Small intestine (tissue), 7 donors: ENCODE results near the gene TLK2. TPM values are rescaled to one million over a fixed set of nuclear protein-coding genes. Genes with fewer than 3 reads are reported as not detected.
"Not testable (repeated sequence)": the region's sequence is repeated elsewhere in the genome, so short reads cannot be mapped to it uniquely, and the experiment has no call there.

Experiments
- DNase-seq, 2 donors: peaks; one replicate each; pipeline versions ENCODE4 v3.0.0 to v3.0.0-alpha.2; 2013
- FAIRE-seq: peaks from 2 replicates; lab custom pipeline; 2012; peaks lifted over from hg19 to GRCh38; lab: Jason Lieb, UNC
- H3K27ac ChIP-seq, 3 donors: one replicate each; pipeline ENCODE4 v1.5.1; 2013; ENCODE audit warnings: low read length in 2 of 3, mild to moderate bottlenecking in 2 of 3, control low read depth in 1 of 3, inconsistent platforms in 1 of 3, low read depth in 1 of 3, moderate library complexity in 1 of 3
- H3K27me3 ChIP-seq, 3 donors: one replicate each; pipeline ENCODE4 v1.6.1; 2013; ENCODE audit warnings: low read length in 3 of 3, inconsistent platforms in 1 of 3; ENCODE audit not compliant: control insufficient read depth in 3 of 3, insufficient read depth in 3 of 3
- H3K36me3 ChIP-seq, 3 donors: one replicate each; pipeline ENCODE4 v1.6.1; 2013; ENCODE audit warnings: low read length in 3 of 3, inconsistent platforms in 1 of 3, low read depth in 1 of 3, mild to moderate bottlenecking in 1 of 3, moderate library complexity in 1 of 3; ENCODE audit not compliant: control insufficient read depth in 3 of 3, insufficient read depth in 2 of 3
- H3K4me1 ChIP-seq, 3 donors: one replicate each; pipeline ENCODE4 v1.6.1; 2013; ENCODE audit warnings: low read length in 2 of 3, inconsistent platforms in 1 of 3, low read depth in 1 of 3, mild to moderate bottlenecking in 1 of 3, moderate library complexity in 1 of 3; ENCODE audit not compliant: control insufficient read depth in 3 of 3, insufficient read depth in 2 of 3
- H3K4me3 ChIP-seq, 3 donors: one replicate each; pipeline ENCODE4 v1.5.1; 2013; ENCODE audit warnings: low read length in 3 of 3, control low read depth in 1 of 3, inconsistent platforms in 1 of 3, low read depth in 1 of 3, mild to moderate bottlenecking in 1 of 3, moderate library complexity in 1 of 3
- H3K9me3 ChIP-seq, 2 donors: one replicate each; pipeline ENCODE4 v1.6.1; 2013; ENCODE audit warnings: low read depth in 1 of 2, low read length in 1 of 2; ENCODE audit not compliant: control insufficient read depth in 2 of 2, insufficient read depth in 1 of 2
- WGBS, 3 donors: extraction: QIAGEN DNeasy Blood & Tissue Kit; methylation state at CpG; one replicate each; pipeline ENCODE4 v1.1.7; 2013; 5-methylcytosine and 5-hydroxymethylcytosine counted together
- polyA plus RNA-seq, 4 donors: library from polyadenylated mRNA; stranded (reverse) in 3 of 4; unstranded in 1 of 4; fragments of 200-250 nt in 3 of 4; fragments of 120-200 nt in 1 of 4; gene quantifications; one replicate each; pipeline versions ENCODE4 v1.2.1 to v1.2.3, GENCODE V29; 2013
- donor health status: healthy with polysubstance abuse.
- donor health status: control.
- donor health status: control.
- donor health status: Bipolar disorder and iron deficiency.
- donor health status: healthy.

The TLK2 gene
- polyA plus RNA-seq, 4 donors, result 13.0 to 30.8 (median 16.2) TPM

DNA sequence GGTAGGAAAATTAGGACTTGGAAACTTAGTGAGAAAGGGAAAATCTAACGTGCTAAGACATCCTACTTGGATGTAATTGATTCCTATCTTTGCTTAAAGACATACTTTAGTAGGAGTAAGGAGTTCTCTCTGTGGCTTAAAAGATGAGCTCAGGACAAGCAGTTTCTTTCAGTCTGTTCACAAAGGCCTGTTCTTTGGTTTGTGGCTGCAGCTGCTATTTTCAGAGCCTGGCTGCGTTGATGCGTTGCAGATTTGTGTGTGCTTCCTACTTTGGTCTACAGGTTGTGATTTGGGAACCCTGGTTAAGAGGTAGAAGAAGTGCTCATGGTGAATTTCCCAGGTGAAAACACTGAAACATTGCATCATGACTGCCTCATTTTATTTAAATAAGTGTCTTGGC lies 24.5 kb upstream of the TLK2 start:
- not testable (repeated sequence) for H3K36me3 ChIP-seq, FAIRE-seq, H3K4me3 ChIP-seq, H3K27me3 ChIP-seq, DNase-seq, H3K4me1 ChIP-seq, H3K9me3 ChIP-seq
- peak overlapping the region in 1 of 3 donors; percentile 49 for H3K27ac ChIP-seq
- WGBS, 3 donors, result 66 to 82% (median 68%) methylated on average over 3 of the region's 3 CpGs

DNA sequence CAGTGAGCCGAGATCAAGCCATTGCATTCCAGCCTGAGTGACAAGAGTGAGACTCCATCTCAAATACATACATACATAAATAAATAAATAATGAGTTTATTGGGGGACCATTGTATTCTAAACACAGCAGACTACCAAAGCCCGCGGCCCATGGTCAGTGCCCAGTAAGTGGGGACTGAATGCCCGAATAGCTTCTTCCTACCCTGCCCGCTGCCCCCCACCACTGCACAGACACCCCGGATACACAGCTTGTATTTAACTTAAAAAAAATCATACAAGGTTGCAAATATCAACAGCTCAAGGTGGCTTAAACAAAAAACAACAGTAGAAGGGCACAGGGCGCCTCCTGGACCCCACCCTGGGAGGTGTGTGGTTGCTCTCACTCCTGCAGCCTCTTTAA lies 22.6 kb upstream of the TLK2 start:
- 85 to 94% (median 93%) methylated on average over 7 of the region's 7 CpGs for WGBS, 3 donors
- no peaks in the 10 kb centered on the region for H3K36me3 ChIP-seq
- H3K27ac ChIP-seq, result no peak overlapping the region
- no peak overlapping the region for H3K4me3 ChIP-seq
- H3K4me1 ChIP-seq, result no peaks in the 10 kb centered on the region
- DNase-seq (no peak), FAIRE-seq (no peak)
- no peaks in the 10 kb centered on the region for H3K9me3 ChIP-seq
- H3K27me3 ChIP-seq, result no peaks in the 10 kb centered on the region

DNA sequence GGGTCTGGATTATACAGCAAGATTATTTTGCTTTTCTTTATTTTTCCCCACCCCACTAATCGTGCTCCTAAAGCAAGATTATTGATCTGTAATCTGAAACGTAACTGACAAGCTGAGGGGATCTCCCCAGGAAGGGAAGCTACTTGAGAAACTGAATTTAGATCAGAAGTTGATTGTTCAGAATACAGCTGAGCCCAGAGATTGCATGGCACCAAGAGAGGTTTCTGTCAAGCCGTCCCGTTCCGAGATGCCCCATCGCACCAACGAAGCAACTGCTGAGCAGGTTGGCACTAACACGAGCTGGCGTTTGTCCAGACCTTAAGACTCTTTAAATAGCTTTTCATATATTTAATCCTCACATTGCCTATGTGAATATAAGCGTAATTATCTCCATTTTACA lies 20.1 kb upstream of the TLK2 start:
- not testable (repeated sequence) for H3K4me3 ChIP-seq, H3K9me3 ChIP-seq, H3K27ac ChIP-seq, FAIRE-seq, H3K4me1 ChIP-seq, H3K27me3 ChIP-seq, H3K36me3 ChIP-seq
- 32 to 70% (median 57%) methylated on average over 10 of the region's 10 CpGs for WGBS, 3 donors
- DNase-seq, result peak in 1 of 2 donors; percentile 20

DNA sequence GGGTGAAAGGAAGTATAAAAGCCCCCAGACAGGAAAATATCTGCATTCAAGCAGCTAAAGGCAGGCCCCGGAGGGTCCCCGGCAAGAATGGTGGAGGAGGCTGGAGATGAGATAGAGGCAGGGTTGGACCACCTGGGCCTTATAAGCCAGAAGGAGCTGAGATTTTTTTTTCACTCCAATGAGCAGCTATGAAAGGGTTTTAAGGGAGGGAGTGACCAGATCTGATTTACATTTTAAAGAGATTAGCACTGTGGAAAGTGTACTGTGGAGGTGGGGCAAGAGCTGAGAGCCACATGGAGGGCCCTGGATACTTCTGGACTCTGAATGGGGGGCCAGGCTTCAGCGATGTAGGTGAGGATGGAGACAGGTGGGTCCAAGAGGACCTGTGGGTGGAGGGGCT lies 14.2 kb upstream of the TLK2 start:
- WGBS, 3 donors, result 80 to 96% (median 84%) methylated on average over 3 of the region's 3 CpGs
- not testable (repeated sequence) for H3K9me3 ChIP-seq, H3K27ac ChIP-seq, H3K27me3 ChIP-seq, FAIRE-seq, DNase-seq, H3K4me1 ChIP-seq, H3K36me3 ChIP-seq, H3K4me3 ChIP-seq

DNA sequence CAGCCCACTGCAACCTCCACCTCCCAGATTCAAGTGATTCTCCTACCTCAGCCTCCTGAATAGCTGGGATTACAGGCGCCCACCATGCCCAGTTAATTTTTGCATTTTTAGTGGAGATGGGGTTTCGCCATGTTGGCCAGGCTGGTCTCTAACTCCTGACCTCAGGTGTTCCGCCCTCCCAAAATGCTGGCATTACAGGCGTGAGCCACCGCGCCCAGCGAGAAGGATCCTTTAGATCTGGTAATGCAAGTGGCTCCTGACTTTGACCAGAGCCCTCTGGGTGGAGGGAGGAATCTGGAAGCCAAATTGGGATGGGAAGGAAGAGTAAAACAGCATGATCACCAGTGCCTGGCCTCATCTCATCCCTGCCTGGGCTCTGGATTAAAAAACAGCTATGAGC lies 13.4 kb upstream of the TLK2 start:
- not testable (repeated sequence) for FAIRE-seq, H3K36me3 ChIP-seq, H3K4me1 ChIP-seq, H3K27me3 ChIP-seq, DNase-seq, H3K27ac ChIP-seq, H3K9me3 ChIP-seq, H3K4me3 ChIP-seq
- 95 to 97% (median 97%) methylated on average over 7 of the region's 7 CpGs for WGBS, 3 donors

DNA sequence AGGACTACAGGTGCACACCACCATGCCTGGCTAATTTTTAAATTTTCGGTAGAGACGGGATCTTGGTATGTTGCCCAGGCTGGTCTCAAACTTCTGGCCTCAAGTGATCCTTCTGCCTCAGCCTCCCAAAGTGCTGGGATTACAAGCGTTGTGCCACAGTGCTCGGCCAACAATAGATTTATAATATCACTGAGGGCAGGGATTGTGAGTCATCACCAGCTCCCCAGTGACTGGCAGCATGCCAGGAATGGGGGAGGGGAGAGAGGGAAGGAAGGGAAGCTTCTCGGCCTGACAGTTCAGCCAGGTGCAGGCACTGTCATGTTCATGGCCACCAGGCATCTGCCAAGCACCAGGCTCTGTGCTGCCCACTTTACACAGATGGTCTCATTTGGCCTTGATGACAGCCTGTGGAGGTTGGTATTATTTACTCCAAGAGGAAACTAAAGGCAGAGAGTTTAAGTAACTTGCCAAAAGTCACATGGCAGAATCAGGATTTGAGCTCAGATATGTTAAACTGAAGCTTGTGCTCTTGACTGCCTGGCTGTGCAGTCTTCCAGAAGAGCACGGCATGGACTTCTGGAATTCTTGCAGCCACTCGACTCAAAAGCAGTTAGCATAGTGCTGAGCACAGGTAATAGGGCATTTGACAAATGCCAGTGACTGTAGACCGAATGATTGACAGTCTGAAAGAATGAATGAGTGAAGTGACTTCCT lies 7.8 kb upstream of the TLK2 start:
- not testable (repeated sequence) for FAIRE-seq, H3K4me1 ChIP-seq, H3K36me3 ChIP-seq, H3K27me3 ChIP-seq, H3K4me3 ChIP-seq, H3K9me3 ChIP-seq
- peak; percentile 82 to 95 for DNase-seq
- H3K27ac ChIP-seq, result peak overlapping the region in 2 of 3 donors; percentile 10 to 24
- 11 to 35% (median 21%) methylated on average over 5 to 6 of the region's 8 CpGs for WGBS, 3 donors

DNA sequence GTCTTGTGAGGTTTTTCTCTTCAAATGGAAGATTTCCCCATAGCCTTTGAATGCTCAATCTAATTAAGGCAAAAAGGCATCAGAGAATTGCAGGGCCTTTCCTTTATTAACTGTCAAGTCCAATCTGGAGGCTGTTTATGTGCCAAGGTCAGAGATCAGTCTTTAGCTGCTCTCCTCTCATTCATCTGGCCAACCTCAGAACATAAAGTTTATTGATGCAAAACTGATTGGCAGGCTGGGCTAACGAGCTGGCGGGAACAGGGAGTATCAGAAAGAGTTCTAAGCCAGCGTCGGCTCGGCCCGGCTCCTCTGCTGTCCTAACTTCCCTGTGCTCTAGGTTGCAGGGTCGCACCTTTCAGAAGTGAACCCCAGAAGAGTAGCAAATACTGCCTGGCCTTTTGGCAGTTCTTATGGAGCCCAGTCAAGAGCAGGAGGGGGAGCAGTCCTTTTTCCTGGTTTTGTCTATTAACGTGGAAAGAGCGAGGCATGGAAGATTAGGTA lies 7.2 kb upstream of the TLK2 start:
- H3K9me3 ChIP-seq, H3K36me3 ChIP-seq, H3K27me3 ChIP-seq, H3K4me3 ChIP-seq, FAIRE-seq, H3K4me1 ChIP-seq: not testable (repeated sequence)
- 18 to 53% (median 46%) methylated on average over 7 to 9 of the region's 9 CpGs for WGBS, 3 donors
- peak; percentile 16 to 77 for DNase-seq
- peak overlapping the region in 2 of 3 donors; percentile 60 to 84 for H3K27ac ChIP-seq

DNA sequence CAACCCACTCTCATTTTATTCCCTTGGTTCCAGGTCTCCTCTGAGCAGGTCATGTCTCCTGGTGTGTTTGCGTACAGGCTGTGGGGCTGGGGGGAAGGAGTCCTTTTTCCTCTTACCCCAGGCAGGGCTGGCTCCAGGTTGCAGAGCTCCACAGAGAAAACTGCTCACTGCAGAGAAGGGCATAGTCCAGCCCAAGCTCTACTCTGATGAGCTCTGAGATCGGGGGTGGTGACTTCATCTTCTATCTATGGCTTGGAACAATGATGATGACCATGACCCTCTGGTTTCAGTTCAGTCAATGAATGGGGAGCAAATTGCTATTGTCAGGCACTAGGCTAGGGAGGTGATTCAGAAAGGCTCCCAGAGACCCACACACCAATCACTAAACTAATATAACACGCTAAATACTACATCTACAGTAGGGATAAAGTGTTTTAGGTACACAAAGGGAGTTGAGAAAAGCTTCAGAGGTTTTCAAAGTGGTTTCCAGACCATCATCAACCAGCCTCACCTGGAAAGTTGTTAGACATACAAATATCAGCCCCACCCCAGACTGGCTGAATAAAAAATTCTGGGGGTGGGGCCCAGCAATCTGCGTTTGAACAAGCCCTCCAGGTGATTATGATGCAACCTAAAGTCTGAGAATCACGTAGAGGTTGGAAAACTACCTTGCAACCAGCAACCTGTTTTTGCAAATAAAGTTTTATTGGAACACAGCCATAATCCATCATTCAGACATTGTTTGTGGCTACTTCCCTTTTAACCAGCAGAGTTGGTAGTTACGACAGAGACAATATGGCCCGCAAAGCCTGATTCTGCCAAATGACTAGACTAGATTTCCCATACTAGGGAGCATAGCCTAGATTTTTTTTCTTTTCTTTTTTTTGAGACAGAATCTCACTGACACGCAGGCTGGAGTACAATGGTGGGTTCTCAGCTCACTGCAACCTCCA lies 5.3 kb upstream of the TLK2 start:
- H3K27me3 ChIP-seq, H3K4me3 ChIP-seq, H3K36me3 ChIP-seq, H3K9me3 ChIP-seq, FAIRE-seq, H3K4me1 ChIP-seq: not testable (repeated sequence)
- 68 to 79% (median 72%) methylated on average over 7 to 8 of the region's 8 CpGs for WGBS, 3 donors
- peak overlapping the region in 1 of 3 donors; percentile 11 for H3K27ac ChIP-seq
- DNase-seq, result peak; percentile 62 to 74
